K562 (cell line): ENCODE measurements around the gene ZNF554. TPM values are rescaled to one million over a fixed set of nuclear protein-coding genes. Genes with fewer than 3 reads are reported as not detected.

ENCODE experiments used
- ATAC-seq: fragments of 200-7000 bp; cut with Tn5 transposase; 3 replicates; pipeline ENCODE4 v1.9.1; 2020; ENCODE audit warnings: moderate library complexity
- BruUV-seq: library from RNA; stranded (reverse); fragments of 400-500 nt; replicated peaks from 2 replicates; lab custom pipeline; 2021; lab: Mats Ljungman, UMichigan
- CTCF ChIA-PET: fragments of 300-600 bp; formaldehyde crosslinking; extraction: SDS; loops from one replicate; lab custom pipeline; 2021; ENCODE audit warnings: low intra/inter-chr PET ratio; lab: Yijun Ruan, JAX
- POLR2A ChIA-PET: fragments of 300-600, 350-650 bp; sonication (Branson Sonifier 250); formaldehyde crosslinking; extraction: SDS; loops from one replicate; lab custom pipeline; 2021; ENCODE audit warnings: antibody characterized with exemption, inconsistent platforms; lab: Yijun Ruan, JAX
- DNase-seq, 4 experiments: peaks; one replicate each; pipeline versions ENCODE4 v3.0.0 to v3.0.0-alpha.2; 2011 to 2018; ENCODE audit warnings: low spot score in 3 of 4, mixed read lengths in 3 of 4; ENCODE audit errors: extremely low read depth in 1 of 4
- FAIRE-seq: peaks from 2 replicates; lab custom pipeline; 2011; peaks lifted over from hg19 to GRCh38; lab: Jason Lieb, UNC
- H2AFZ ChIP-seq: 2 replicates; pipeline ENCODE4 v1.6.0; 2011; ENCODE audit warnings: low read depth, low read length, control low read depth, inconsistent platforms
- H3K27ac ChIP-seq: fragments of 200-600 bp; 3 replicates; pipeline ENCODE4 v1.8.0; 2011; ENCODE audit warnings: low read depth, mild to moderate bottlenecking, control low read depth, inconsistent platforms, low read length, moderate library complexity, mixed read lengths; ENCODE audit errors: extremely low read depth
- H3K27me3 ChIP-seq, 2 experiments: fragments of 300-600 bp in 1 of 2; 2 replicates in 1 of 2; 3 replicates in 1 of 2; pipeline versions ENCODE4 v1.6.0 to v1.8.0; 2011; ENCODE audit warnings: inconsistent platforms in 2 of 2, low read length in 2 of 2, mild to moderate bottlenecking in 1 of 2, mixed read lengths in 1 of 2, moderate library complexity in 1 of 2; ENCODE audit not compliant: control insufficient read depth in 2 of 2, insufficient read depth in 2 of 2
- H3K36me3 ChIP-seq: fragments of 300-600 bp; 3 replicates; pipeline ENCODE4 v1.8.0; 2011; ENCODE audit warnings: mild to moderate bottlenecking, low read length, inconsistent platforms; ENCODE audit not compliant: control insufficient read depth, insufficient read depth
- H3K4me1 ChIP-seq, 2 experiments: fragments of 200-600 bp in 1 of 2; replicated peaks in 1 of 2; 2 replicates in 1 of 2; 3 replicates in 1 of 2; pipeline versions ENCODE4 v1.5.1 to v1.8.0; 2011; ENCODE audit warnings: inconsistent platforms in 2 of 2, low read length in 2 of 2, mild to moderate bottlenecking in 1 of 2, mixed read lengths in 1 of 2, moderate library complexity in 1 of 2; ENCODE audit not compliant: control insufficient read depth in 2 of 2, insufficient read depth in 2 of 2
- H3K4me2 ChIP-seq: 2 replicates; pipeline ENCODE4 v1.6.1; 2011; ENCODE audit warnings: low read length, control low read depth, inconsistent platforms, mixed read lengths; ENCODE audit not compliant: insufficient read depth
- H3K4me3 ChIP-seq: fragments of 200-600 bp; sonication (generic), shearing (Covaris generic); 2 replicates; pipeline ENCODE4 v1.5.1; 2016; ENCODE audit warnings: control low read depth, inconsistent platforms
- H3K79me2 ChIP-seq: fragments of 200-600 bp; 3 replicates; pipeline ENCODE4 v1.8.0; 2011; ENCODE audit warnings: low read length, inconsistent platforms; ENCODE audit not compliant: control insufficient read depth, insufficient read depth
- H3K9ac ChIP-seq, 2 experiments: 2 replicates each; pipeline versions ENCODE4 v1.6.0 to v1.6.1; 2011; ENCODE audit warnings: low read depth in 2 of 2, low read length in 2 of 2, control low read depth in 1 of 2, inconsistent platforms in 1 of 2, mild to moderate bottlenecking in 1 of 2, mixed read lengths in 1 of 2; ENCODE audit not compliant: insufficient read depth in 1 of 2
- H3K9me1 ChIP-seq: one replicate; pipeline ENCODE4 v1.6.0; 2011; ENCODE audit warnings: inconsistent platforms, mild to moderate bottlenecking, low read length, moderate library complexity; ENCODE audit not compliant: control insufficient read depth, insufficient read depth
- H3K9me3 ChIP-seq: replicated peaks from 2 replicates; pipeline ENCODE4 v1.5.1; 2011; ENCODE audit warnings: low read depth, low read length, inconsistent platforms; ENCODE audit not compliant: control insufficient read depth, insufficient read depth
- H4K20me1 ChIP-seq: replicated peaks from 2 replicates; pipeline ENCODE4 v1.6.1; 2011; ENCODE audit warnings: low read length, inconsistent platforms, mixed read lengths; ENCODE audit not compliant: control insufficient read depth, insufficient read depth
- ESRRB ChIP-seq: fragments of 250-450 bp; sonication (Bioruptor Pico); IDR thresholded peaks from 2 replicates; pipeline ENCODE4 v1.5.0; 2020; ENCODE audit warnings: mild to moderate bottlenecking, moderate library complexity, borderline replicate concordance
- ILF3 ChIP-seq: fragments of 450-650 bp; IDR thresholded peaks from 2 replicates; pipeline ENCODE4 v1.6.1; 2018; ENCODE audit warnings: antibody characterized with exemption, mild to moderate bottlenecking, moderate library complexity, borderline replicate concordance
- POLR2G ChIP-seq: fragments of 200-400 bp; formaldehyde crosslinking; IDR thresholded peaks from 2 replicates; pipeline ENCODE4 v1.6.1; 2017; ENCODE audit warnings: low read depth, mild to moderate bottlenecking, antibody characterized with exemption, low read length, moderate library complexity
- POLR3G ChIP-seq: IDR thresholded peaks from 2 replicates; pipeline ENCODE4 v1.6.1; 2011; ENCODE audit not compliant: insufficient read length, insufficient replicate concordance; ENCODE audit errors: extremely low read depth
- RBM15 ChIP-seq: fragments of 200-400 bp; formaldehyde crosslinking; IDR thresholded peaks from 2 replicates; pipeline ENCODE4 v1.6.1; 2018; ENCODE audit warnings: mild to moderate bottlenecking, low read length, moderate library complexity; ENCODE audit not compliant: insufficient read depth
- SOX6 ChIP-seq: fragments of 450-650 bp; IDR thresholded peaks from 2 replicates; pipeline ENCODE4 v1.6.1; 2014; ENCODE audit warnings: mild to moderate bottlenecking
- SP2 ChIP-seq: IDR thresholded peaks from 2 replicates; pipeline ENCODE4 v1.6.1; 2011; ENCODE audit warnings: mild to moderate bottlenecking, low read depth, low read length, moderate library complexity; ENCODE audit not compliant: poor library complexity, severe bottlenecking; ENCODE audit errors: extremely low read depth
- TAF7 ChIP-seq: fragments of 450-650 bp; IDR thresholded peaks from 2 replicates; pipeline ENCODE4 v1.6.1; 2016; ENCODE audit warnings: missing genetic modification characterization, missing compliant biosample characterization
- TEAD4 ChIP-seq, 2 experiments: sonication (generic) in 1 of 2; formaldehyde crosslinking in 1 of 2; IDR thresholded peaks; 2 replicates each; pipeline versions ENCODE4 v1.6.1 to v1.8.0; 2012 to 2022; ENCODE audit warnings: borderline replicate concordance in 1 of 2, inconsistent platforms in 1 of 2, low read length in 1 of 2, mild to moderate bottlenecking in 1 of 2, missing genetic modification reagents in 1 of 2
- ZNF830 ChIP-seq: fragments of 250-450 bp; sonication (Bioruptor Pico); IDR thresholded peaks from 2 replicates; pipeline ENCODE4 v1.5.0; 2021; ENCODE audit warnings: mild to moderate bottlenecking
- WGBS: fragments of 100-300 bp; shearing (Covaris generic); methylation state at CpG from one replicate; pipeline ENCODE4 v1.1.6; 2016; ENCODE audit warnings: low coverage, mixed read lengths; ENCODE audit not compliant: insufficient coverage; ENCODE audit errors: missing lambda C conversion rate; 5-methylcytosine and 5-hydroxymethylcytosine counted together
- in situ Hi-C: fragments of 300-500 bp; cut with MboI; formaldehyde crosslinking; loops from 4 replicates; pipeline ENCODE4 v1.15.0; 2018; ENCODE audit warnings: inconsistent platforms, mixed read lengths
- intact Hi-C: fragments of 100-400 bp; cut with micrococcal nuclease; formaldehyde crosslinking; loops from 2 replicates; pipeline ENCODE4 v1.14.2; 2022
- polyA plus RNA-seq, 8 experiments: library from polyadenylated mRNA; depleted of rRNA in 4 of 8; stranded (reverse) in 5 of 8; unstranded in 3 of 8; fragments of >200 nt; fragmentation: Nextera tagmentation in 2 of 8; fragmentation: Illumina TruSeq in 1 of 8; extraction: Ambion mirVana in 2 of 8; extraction: Trizol in 1 of 8; gene quantifications; 2 replicates each; pipeline versions ENCODE4 v1.2.1 to v1.2.3, GENCODE V29; 2011 to 2014; ENCODE audit warnings: inconsistent platforms in 1 of 8, missing spikeins in 1 of 8
- total RNA-seq, 7 experiments: library from RNA; depleted of rRNA in 6 of 7; stranded (reverse); fragments of >200 nt in 6 of 7; fragmentation: Illumina TruSeq in 2 of 7; extraction: Trizol in 2 of 7; gene quantifications; 2 replicates each; pipeline versions ENCODE4 v1.2.1 to v1.2.3, GENCODE V29; 2011 to 2021; ENCODE audit warnings: low replicate concordance in 1 of 7

The ZNF554 gene
- total and polyA plus RNA-seq, 9 of the 15 experiments (the other 6 are each of a cell fraction or from before 2014, with no cell fraction given), result 0.07 to 1.8 (median 1.1) TPM

DNA sequence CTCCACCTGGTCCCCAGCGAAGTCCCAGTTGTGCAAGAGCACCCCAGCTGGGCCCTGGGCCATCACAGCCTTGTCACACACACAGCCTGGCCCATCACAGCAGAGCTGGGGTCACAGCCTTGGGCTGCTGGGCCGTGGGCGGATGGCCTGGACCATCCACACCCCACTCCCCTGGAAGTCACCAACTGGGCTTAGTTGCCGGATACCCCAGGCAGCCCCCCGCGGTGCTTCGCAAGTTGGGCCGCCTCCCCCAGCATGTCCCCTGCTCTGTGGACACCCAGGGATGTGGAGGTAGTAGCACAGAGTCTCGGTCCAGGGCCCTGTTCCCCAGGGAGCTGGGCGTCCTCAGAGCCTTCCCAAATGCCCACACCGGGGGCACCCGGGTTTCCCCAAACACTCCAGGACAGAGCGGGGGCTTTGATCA lies 4.5 kb upstream of the ZNF554 start:
- in situ Hi-C loops, result no loop called here
- intact Hi-C loops, result no loop called here
- BruUV-seq, result no TSS peak
- H3K9me1 ChIP-seq, result no peaks in the 10 kb centered on the region
- POLR2A ChIA-PET, result no interaction called here
- H3K4me1 ChIP-seq, result peaks cover 0 to 30% of the 10 kb centered on the region in 2 experiments; a peak in 3 of 5 replicates
- H3K4me3 ChIP-seq, result no peak overlapping the region
- peaks cover 5% of the 10 kb centered on the region for H3K79me2 ChIP-seq
- peaks cover 42% of the 10 kb centered on the region; the same call in 2 of the 3 replicates for H3K36me3 ChIP-seq
- peak; percentile 48; the same call in 1 of the 2 replicates for TF ChIP-seq POLR2G
- TF ChIP-seq TEAD4 (IDR thresholded peaks at IDR 0.05; ENCODE audit: low read length), result no peak
- no peak for TF ChIP-seq TEAD4 (CRISPR knock-in tag; IDR thresholded peaks at IDR 0.05; ENCODE audit: borderline replicate concordance)
- WGBS, result 91% methylated on average over 13 of the region's 13 CpGs
- FAIRE-seq (no peak), ATAC-seq (no peak), DNase-seq (no peak)
- CTCF ChIA-PET, result no interaction called here
- no peak overlapping the region for H3K27ac ChIP-seq
- no peaks in the 10 kb centered on the region for H4K20me1 ChIP-seq
- H3K4me2 ChIP-seq, result no peak overlapping the region
- no peak overlapping the region for H2AFZ ChIP-seq
- peak overlapping the region in 1 of 2 experiments; percentile 26; a peak in 1 of 4 replicates for H3K9ac ChIP-seq
- no peaks in the 10 kb centered on the region for H3K27me3 ChIP-seq
- H3K9me3 ChIP-seq, result 0 out of 2 replicates have a peak, but pooled peaks cover 1% of the 10 kb centered on the region

- Histone ChIP-seq H2AFZ (no peak overlapping the region), H3K9me3 (0 out of 2 replicates have a peak, but pooled peaks cover 1% of the 10 kb centered on the region), H3K4me1 (peaks cover 0 to 36% of the 10 kb centered on the region in 2 experiments; a peak in 3 of 5 replicates), H3K27me3 (no peaks in the 10 kb centered on the region), H3K79me2 (peaks cover 7% of the 10 kb centered on the region), H3K9ac (no peak overlapping the region), H3K4me2 (no peak overlapping the region), H3K36me3 (peaks cover 35% of the 10 kb centered on the region; the same call in 2 of the 3 replicates), H3K9me1 (no peaks in the 10 kb centered on the region), H3K27ac (no peak overlapping the region), H4K20me1 (no peaks in the 10 kb centered on the region), H3K4me3 (no peak overlapping the region)
- ATAC-seq, result no peak
- no peak for DNase-seq
- in situ Hi-C loops (no loop called here), intact Hi-C loops (no loop called here)
- POLR2A ChIA-PET, result no interaction called here
- TF ChIP-seq TAF7 (tag) (no peak), SP2 (no peak), POLR3G (no peak), ILF3 (no peak), RBM15 (no peak), ZNF830 (no peak), ESRRB (CRISPR knock-in tag) (no peak), SOX6 (no peak)
- 84% methylated on average over 13 of the region's 15 CpGs for WGBS
- BruUV-seq, result no TSS peak
- CTCF ChIA-PET, result no interaction called here
- FAIRE-seq, result no peak
Measured at GRCh38 chr19:2815923-2816322, 3.7 kb upstream of the ZNF554 start.
